HG02973 (cell line): ENCODE results near the gene KRT9.
"Not testable (repeated sequence)": the region's sequence is repeated elsewhere in the genome, so short reads cannot be mapped to it uniquely, and the experiment has no call there.

Experiments
- ATAC-seq: cut with Tn5 transposase; IDR thresholded peaks from one replicate; pipeline ENCODE4 v1.9.1; 2021; ENCODE audit warnings: moderate library complexity; ENCODE audit not compliant: unreplicated experiment

The KRT9 gene

GRCh38 chr17:41547921-41548843 is 23.7 kb downstream of the KRT9 start:
- no peak for ATAC-seq

- no peak for ATAC-seq
These were observed 24.4 kb downstream of the KRT9 start for GRCh38 chr17:41547378-41547841.

GRCh38 chr17:41546819-41547218 is 25.0 kb downstream of the KRT9 start:
- no peak for ATAC-seq

- ATAC-seq = no peak
These were observed 25.9 kb downstream of the KRT9 start for GRCh38 chr17:41545829-41546410.

- no peak for ATAC-seq
These were observed 26.9 kb downstream of the KRT9 start for GRCh38 chr17:41544935-41545334.

GRCh38 chr17:41544491-41544892 is 27.4 kb downstream of the KRT9 start:
- no peak for ATAC-seq

GRCh38 chr17:41542786-41543185 is 29.1 kb downstream of the KRT9 start:
- not testable (repeated sequence) for ATAC-seq

GRCh38 chr17:41542357-41542756 is 29.5 kb downstream of the KRT9 start:
- ATAC-seq = no peak

- ATAC-seq = no peak
These were observed 30.8 kb downstream of the KRT9 start for GRCh38 chr17:41540921-41541625.

GRCh38 chr17:41539979-41540701 is 31.7 kb downstream of the KRT9 start:
- no peak for ATAC-seq

- ATAC-seq = no peak
These were observed 32.8 kb downstream of the KRT9 start for GRCh38 chr17:41539071-41539492.

- ATAC-seq = no peak
These were observed 33.3 kb downstream of the KRT9 start for GRCh38 chr17:41538565-41538991.

- no peak for ATAC-seq
These were observed 33.9 kb downstream of the KRT9 start for GRCh38 chr17:41537990-41538389.

GRCh38 chr17:41537614-41537954 is 34.3 kb downstream of the KRT9 start:
- ATAC-seq = no peak

GRCh38 chr17:41536741-41537613 is 34.9 kb downstream of the KRT9 start:
- ATAC-seq = no peak

GRCh38 chr17:41535764-41536481 is 35.9 kb downstream of the KRT9 start:
- no peak for ATAC-seq

- ATAC-seq = no peak
These were observed 36.8 kb downstream of the KRT9 start for GRCh38 chr17:41534899-41535546.

GRCh38 chr17:41533613-41534012 is 38.2 kb downstream of the KRT9 start:
- no peak for ATAC-seq
